ENCODE results near the gene PRICKLE4.
"Not testable (repeated sequence)": the region's sequence is repeated elsewhere in the genome, so short reads cannot be mapped to it uniquely, and the experiment has no call there.

The PRICKLE4 gene

DNA sequence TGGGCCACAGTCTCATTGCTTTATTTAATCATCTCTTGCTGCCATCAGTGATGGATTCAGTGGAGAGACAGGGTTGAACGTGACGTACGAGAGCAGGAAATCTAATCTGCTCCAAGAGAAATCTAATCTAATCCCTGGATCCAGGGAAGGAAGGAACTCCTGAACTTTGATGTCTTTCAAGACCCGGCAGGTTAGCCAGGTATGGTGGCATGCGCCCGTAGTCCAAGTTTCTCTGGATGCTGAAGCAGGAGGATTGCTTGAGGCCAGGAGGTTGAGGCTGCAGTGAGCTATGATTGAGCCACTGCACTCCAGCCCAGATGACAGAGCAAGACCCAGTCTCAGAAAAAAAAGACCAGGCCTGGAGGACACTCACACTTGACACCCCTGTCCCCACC is 21.9 kb upstream of the PRICKLE4 start:
- Mint-ChIP-seq H3K4me3 (no peak overlapping the region), H3K27me3 (no peaks in the 10 kb centered on the region), H3K9me3 (ENCODE audit: low read depth) (no peaks in the 10 kb centered on the region), H3K4me1 (ENCODE audit: low read depth) (peaks cover 1% of the 10 kb centered on the region), H3K27ac (no peak overlapping the region), H3K36me3 (peaks cover 2% of the 10 kb centered on the region)

DNA sequence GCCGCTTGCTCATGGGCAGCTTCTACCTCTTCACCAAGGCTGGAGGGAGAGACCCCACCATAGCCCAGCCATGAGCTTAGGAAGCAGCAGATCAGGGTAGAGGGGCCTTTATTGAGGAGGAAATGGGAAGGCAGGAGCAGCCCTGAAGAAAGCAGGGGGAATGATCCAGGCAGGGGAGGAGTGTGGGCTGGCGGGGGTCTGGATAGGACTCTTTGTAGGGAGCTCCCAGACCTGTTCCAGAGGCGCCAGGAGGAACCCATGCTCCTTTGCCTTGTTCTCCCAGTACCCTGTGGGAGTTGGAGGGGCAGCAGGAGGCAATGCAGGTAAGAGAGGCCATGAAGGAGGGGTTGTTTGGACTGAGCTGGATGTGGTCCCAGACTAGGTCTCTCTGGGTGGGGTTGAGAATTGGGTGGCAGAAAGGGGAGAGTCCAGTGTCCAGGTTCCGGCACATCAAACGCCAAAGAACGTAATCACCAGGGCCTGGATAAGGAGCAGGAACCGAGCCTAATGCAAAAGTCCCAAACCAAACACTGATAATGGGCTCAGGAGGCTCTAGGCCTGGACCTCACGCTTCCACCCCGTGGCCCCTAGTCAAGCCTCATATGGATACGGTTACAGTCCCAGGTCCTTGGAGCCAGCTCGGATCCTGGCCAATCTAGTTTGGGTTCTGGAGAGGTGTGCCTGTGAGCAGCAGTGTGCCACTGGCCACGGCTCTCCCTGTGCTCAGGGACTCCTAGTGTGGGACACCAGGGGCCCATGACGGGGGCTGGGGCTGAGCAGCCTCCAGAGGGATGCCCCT is 21.3 kb upstream of the PRICKLE4 start:
- H3K4me3 Mint-ChIP-seq: no peak overlapping the region

DNA sequence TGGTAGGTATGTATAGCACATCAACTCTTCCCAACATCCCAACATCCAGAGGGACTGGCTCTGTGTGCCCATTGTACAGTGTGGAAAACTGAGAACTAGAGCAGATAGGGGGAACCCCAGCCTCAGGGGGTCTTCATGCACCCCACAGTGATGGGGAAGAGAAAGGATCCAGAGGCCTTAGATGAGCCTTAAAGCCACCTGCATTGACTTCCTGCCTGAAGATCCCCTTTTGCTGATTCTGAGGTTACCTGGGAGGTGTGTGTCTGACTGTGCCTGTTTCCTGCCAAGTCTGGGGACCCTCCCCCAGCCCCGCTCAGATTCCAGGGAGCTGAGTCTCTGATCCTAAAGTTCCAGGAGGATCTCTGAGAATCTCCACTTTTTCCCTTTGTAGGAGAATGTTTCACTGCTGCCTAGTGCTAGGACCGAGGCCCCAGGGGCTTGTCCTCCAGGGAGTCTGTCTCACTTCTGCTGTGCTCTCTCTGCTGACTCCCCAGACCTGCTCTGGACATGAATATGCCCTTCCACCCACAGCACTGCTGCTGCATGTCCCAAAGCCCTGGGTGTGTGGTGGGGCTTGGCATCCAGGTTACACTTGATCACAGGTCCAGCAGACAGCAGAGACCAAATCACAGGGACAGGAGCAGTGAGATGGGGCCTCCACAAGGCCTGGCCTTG is 20.5 kb upstream of the PRICKLE4 start:
- H3K27me3 Mint-ChIP-seq: no peaks in the 10 kb centered on the region
- H3K9me3 Mint-ChIP-seq (ENCODE audit: low read depth): no peaks in the 10 kb centered on the region
- H3K4me1 Mint-ChIP-seq (ENCODE audit: low read depth): peaks cover 1% of the 10 kb centered on the region
- no peak overlapping the region for H3K27ac Mint-ChIP-seq
- no peak overlapping the region for H3K4me3 Mint-ChIP-seq
- peaks cover 2% of the 10 kb centered on the region for H3K36me3 Mint-ChIP-seq

More for the DNA sequence above, 21.3 kb upstream of the PRICKLE4 start:
- H3K4me1 Mint-ChIP-seq (ENCODE audit: low read depth): peaks cover 1% of the 10 kb centered on the region
- peaks cover 2% of the 10 kb centered on the region for H3K36me3 Mint-ChIP-seq
- no peaks in the 10 kb centered on the region for H3K27me3 Mint-ChIP-seq
- no peak overlapping the region for H3K27ac Mint-ChIP-seq
- no peaks in the 10 kb centered on the region for H3K9me3 Mint-ChIP-seq (ENCODE audit: low read depth)

DNA sequence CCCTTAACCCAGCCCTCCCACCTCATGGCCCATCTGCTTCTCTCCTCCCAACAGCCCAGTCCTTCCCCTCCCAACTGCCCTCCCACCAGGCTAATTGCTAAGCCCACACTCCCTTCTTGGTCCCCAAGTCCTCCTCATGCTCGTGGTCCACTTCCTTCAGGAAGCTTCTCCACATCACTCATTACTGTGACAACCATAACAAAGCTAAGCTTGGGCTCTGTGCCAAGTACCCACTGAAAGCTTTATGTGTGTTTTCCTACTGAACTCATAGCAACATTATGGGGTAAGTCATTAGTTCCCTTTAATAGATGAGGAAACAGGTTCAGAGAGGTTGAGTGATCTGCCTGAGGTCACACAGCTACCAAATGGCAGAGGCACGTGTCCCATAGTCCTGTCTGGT is 17.1 kb upstream of the PRICKLE4 start:
- Mint-ChIP-seq H3K27me3 (no peaks in the 10 kb centered on the region), H3K4me3 (no peak overlapping the region), H3K27ac (no peak overlapping the region), H3K9me3 (ENCODE audit: low read depth) (no peaks in the 10 kb centered on the region), H3K36me3 (peaks cover 2% of the 10 kb centered on the region), H3K4me1 (ENCODE audit: low read depth) (no peaks in the 10 kb centered on the region)

DNA sequence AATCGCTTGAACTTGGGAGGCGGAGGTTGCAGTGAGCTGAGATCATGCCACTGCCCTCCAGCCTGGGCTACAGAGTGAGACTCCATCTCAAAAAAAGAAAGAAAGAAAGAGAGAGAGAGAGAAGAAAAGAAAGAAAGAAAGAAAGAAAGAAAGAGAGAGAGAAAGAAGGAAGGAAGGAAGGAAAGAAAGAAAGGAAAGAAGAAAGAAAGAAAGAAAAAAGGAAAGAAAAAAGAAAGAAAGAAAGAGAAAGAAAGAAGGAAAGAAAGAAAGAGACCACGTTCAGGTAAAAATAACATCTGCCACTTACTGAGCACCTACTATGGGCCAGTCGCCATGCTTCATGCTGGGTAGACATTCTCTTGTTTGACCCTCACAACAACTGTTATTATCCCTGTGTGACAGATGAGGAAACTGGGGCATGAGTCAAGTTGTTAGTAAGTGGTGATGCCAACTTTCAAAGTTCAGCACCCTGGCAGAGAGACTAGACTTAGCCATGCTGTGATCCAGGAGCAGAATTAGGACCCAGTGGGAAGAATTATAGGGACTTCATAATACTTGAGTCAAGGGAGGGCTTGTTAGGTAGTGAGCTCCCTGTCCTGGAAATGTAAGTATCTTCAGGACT is 14.4 kb upstream of the PRICKLE4 start:
- H3K27ac Mint-ChIP-seq; H3K4me3 Mint-ChIP-seq; H3K27me3 Mint-ChIP-seq; H3K36me3 Mint-ChIP-seq; H3K9me3 Mint-ChIP-seq (ENCODE audit: low read depth); H3K4me1 Mint-ChIP-seq (ENCODE audit: low read depth): not testable (repeated sequence)

DNA sequence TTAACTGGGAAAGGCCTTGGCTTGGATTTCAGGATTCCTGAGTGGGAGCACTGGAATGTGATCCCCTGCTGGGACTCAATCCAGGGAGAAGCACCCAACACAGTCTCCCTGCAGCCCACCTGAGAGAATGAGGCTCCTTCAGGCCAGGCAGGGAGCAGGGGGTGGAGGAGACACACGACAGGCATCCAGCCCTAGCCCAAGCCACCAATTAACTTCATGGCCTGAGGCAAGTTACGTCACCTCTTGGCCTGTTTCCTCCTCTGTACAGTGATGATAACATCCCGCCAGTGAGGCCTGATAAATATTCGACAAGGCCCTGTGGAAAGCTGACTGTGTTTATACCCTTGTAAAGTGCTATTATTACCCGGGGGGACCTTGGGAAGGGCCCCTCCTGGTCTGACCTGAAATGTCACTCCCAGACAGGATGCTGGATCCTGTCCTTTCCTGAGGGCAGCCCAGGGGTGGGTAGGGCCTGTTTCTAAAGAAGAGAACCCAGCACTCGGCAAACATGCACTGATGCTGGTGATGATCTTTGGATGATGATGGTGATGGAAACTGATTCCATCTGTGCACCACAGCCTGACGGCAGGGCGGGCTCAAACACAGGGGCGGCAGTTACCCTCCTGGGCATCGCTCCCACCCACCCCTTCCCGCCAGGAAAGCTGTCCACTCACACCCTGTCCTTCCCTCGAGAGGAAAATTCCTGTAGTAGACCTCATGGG is 13.3 kb upstream of the PRICKLE4 start:
- peaks cover 4% of the 10 kb centered on the region for H3K36me3 Mint-ChIP-seq
- H3K27me3 Mint-ChIP-seq: no peaks in the 10 kb centered on the region
- no peaks in the 10 kb centered on the region for H3K9me3 Mint-ChIP-seq (ENCODE audit: low read depth)
- no peak overlapping the region for H3K27ac Mint-ChIP-seq
- H3K4me1 Mint-ChIP-seq (ENCODE audit: low read depth): no peaks in the 10 kb centered on the region
- no peak overlapping the region for H3K4me3 Mint-ChIP-seq

DNA sequence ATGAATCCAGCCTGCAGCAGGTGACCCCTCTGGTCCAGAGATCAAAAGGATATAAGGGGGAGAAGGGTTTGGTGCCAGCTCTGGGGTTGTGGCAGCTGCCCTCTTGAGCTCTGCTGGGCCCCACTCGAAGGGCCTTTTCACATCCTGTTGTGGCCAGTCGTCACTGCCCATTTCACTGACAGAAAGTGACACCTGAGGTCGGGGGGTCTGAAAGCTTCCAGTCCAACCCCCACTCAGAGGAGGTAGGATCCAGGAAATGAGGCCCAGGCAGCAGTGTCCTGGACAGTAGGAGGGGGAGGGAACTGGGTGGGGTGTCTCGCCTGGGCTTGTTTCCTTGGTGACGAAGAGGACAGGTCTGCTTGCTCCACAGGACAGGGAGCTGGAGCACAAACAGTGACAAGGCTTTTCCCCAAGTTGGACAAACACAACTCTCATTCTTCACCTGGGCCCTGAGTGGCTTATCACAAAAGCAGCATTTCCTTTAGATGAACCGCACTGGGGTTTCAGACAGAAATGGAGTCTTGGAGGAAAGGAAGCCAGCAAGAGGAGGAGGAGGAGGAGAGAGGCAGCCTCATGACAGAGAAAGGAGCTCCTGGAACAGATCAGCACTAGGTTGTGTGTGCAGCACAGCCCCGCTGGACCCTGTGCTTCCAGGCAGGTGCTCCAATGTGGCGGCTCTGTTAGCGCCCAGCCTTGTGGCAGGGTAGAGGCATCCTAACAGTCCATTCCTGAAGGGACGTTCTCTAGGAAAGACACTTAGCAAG is 11.9 kb upstream of the PRICKLE4 start:
- Mint-ChIP-seq H3K27ac (no peak overlapping the region), H3K36me3 (peaks cover 2% of the 10 kb centered on the region), H3K9me3 (ENCODE audit: low read depth) (no peaks in the 10 kb centered on the region), H3K4me1 (ENCODE audit: low read depth) (no peaks in the 10 kb centered on the region), H3K4me3 (no peak overlapping the region), H3K27me3 (no peaks in the 10 kb centered on the region)

DNA sequence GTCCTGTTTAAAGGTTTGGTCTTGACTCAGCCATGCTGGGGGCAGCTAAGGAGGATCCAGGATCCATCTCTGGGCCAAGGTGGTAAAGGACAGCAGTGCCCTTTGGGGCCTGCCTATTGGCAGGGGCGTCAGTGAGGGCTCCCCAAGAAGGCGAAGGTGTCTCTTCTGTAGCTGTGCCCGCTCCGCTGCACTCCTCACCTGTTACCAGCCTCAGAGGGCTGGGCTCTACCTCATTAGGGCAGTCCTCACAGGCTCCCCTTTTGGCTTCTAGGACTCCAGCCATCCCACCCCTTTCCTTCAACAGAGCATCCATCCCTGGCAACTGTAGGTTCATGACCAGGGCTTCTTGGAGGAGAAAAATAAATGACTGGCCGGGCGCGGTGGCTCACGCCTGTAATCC is 11.2 kb upstream of the PRICKLE4 start:
- no peak overlapping the region for H3K4me3 Mint-ChIP-seq
- H3K27ac Mint-ChIP-seq: no peak overlapping the region
- H3K27me3 Mint-ChIP-seq: no peaks in the 10 kb centered on the region
- H3K36me3 Mint-ChIP-seq: peaks cover 2% of the 10 kb centered on the region
- H3K4me1 Mint-ChIP-seq (ENCODE audit: low read depth): no peaks in the 10 kb centered on the region
- H3K9me3 Mint-ChIP-seq (ENCODE audit: low read depth): no peaks in the 10 kb centered on the region

DNA sequence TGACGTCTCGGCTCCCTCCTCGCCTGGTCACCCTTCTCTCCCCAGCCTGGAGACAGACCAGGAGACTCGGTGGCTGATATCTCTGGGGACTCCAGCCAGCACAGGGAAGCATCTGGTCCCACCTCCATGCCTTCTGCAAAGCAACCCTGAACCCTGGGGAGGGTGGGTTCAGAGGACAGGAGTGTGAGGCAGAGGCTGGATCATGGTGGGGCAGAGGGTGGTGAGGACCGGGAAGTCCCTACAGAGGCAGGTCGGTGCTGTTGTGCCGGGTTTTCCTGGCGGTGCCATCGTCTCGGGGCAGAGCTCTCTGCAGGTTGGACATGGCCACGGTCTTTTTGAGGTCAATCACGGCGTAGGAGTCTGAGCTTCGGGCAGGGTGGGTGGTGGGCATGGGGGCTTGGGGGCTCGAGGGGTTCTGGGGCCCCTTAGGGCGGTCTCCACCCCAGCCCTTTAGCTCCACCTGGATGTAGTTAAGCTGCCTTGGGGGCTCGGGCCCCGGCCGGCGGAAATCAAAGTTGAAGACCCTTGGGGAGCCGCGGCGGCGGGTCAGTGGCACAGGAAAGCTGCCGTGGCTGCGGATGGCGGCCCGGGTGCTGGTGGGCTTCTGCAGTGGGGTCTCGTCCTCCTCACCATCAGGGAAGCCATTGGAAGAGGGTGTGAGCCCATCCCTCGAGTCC is 10.1 kb upstream of the PRICKLE4 start:
- H3K4me3 Mint-ChIP-seq: no peak overlapping the region
- H3K36me3 Mint-ChIP-seq: peaks cover 2% of the 10 kb centered on the region
- no peaks in the 10 kb centered on the region for H3K4me1 Mint-ChIP-seq (ENCODE audit: low read depth)
- no peaks in the 10 kb centered on the region for H3K27me3 Mint-ChIP-seq
- H3K9me3 Mint-ChIP-seq (ENCODE audit: low read depth): no peaks in the 10 kb centered on the region
- H3K27ac Mint-ChIP-seq: no peak overlapping the region

DNA sequence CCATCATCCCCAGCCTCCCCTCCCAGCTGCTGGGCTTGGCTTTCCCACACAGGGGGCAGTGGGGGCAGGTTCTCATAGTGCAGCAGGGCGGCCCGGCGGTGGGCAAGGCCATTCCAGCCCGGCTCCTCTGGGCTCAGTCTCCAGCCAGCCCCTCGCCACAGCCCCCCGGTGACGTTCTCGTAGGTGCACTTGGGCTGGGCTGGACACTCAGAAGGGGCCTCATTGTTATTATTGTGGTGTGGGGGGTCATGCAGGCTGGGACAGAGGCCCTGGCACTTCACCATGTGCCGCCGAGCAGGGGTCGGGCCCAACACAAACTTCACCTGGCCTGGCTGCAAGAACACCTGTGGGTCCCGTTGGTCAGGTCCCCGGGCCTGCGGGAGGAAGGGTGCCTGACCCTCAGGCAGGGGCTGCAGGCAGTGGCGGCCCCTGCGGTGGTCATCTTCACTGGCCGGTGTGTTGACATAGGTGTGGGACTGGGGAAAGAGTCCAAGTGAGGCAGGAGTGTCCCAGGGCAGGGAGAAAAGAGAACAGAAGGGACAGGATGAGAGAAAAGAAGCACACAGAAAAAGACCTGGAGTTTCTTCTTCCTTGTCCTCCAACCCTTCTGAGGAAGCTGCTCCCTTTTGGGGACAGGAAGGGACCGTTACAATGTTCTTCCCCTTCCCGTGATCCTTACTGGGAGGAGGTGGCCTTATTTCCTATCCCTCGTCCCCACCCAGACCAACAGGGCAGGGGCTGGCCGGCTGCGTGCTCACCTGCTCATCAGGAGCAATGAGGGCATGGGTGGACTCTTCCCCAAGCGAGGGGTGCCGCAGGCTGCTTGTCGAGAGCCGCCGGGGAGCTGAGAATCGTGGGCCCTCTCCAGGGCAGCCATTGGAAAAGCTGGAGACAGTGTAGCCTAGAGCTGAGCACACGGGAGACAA is 9.3 kb upstream of the PRICKLE4 start:
- Mint-ChIP-seq H3K4me3 (no peak overlapping the region), H3K4me1 (ENCODE audit: low read depth) (no peaks in the 10 kb centered on the region), H3K27me3 (no peaks in the 10 kb centered on the region), H3K36me3 (peaks cover 2% of the 10 kb centered on the region), H3K9me3 (ENCODE audit: low read depth) (no peaks in the 10 kb centered on the region), H3K27ac (no peak overlapping the region)

DNA sequence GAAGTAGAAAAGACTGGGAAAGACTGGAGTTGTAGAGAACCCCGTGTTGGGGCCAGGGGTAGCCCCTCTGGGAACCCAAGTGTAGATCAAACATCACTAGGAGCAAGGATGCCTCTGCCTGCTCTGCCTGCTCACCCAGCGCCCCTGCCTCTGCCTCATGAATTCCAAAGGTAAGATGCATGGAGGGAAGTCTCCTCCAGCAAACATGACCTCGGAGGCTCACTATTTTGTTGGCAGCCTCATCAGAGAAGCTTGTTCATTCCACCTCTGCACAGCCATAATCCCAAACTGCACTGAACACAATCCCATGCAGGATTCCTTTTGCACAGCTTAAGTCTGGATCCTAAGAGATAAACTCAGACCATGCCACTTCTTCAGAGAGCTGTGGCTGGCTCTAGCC is 5.7 kb upstream of the PRICKLE4 start:
- no peak overlapping the region for H3K27ac Mint-ChIP-seq
- H3K9me3 Mint-ChIP-seq (ENCODE audit: low read depth): no peaks in the 10 kb centered on the region
- H3K4me1 Mint-ChIP-seq (ENCODE audit: low read depth): peaks cover 5% of the 10 kb centered on the region
- peaks cover 2% of the 10 kb centered on the region for H3K36me3 Mint-ChIP-seq
- no peaks in the 10 kb centered on the region for H3K27me3 Mint-ChIP-seq
- no peak overlapping the region for H3K4me3 Mint-ChIP-seq

DNA sequence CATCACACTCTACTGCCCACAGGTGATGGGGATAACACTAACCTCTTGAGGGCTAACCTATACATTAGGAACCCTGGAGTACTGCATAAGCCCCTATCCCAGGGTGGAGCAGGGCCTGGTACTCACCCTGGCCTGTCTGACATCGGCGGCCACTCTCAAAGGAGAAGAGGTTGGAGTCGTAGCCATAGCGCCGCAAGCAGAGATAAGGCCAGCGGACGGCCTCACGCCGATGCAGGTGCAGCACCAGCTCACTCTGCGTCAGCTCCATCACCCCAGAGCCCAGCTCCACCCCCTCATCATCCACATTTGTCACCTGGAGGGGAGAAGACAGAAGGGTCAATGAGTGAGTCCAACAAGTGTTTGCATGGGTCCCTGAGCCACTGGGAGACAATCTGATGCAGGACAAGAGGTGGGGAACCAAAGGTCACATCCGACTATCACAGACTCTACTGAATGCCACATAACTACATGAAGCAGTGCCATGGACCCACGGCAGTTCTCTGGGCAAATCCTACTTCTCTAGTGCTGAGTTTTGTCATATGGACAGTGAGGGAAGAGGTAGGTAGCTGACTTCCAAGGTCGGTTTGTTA is 5.2 kb upstream of the PRICKLE4 start:
- Mint-ChIP-seq H3K27me3 (no peaks in the 10 kb centered on the region), H3K36me3 (peaks cover 2% of the 10 kb centered on the region), H3K4me3 (no peak overlapping the region), H3K9me3 (ENCODE audit: low read depth) (no peaks in the 10 kb centered on the region), H3K27ac (no peak overlapping the region), H3K4me1 (ENCODE audit: low read depth) (peaks cover 8% of the 10 kb centered on the region)

All from activated naive CD8-positive, alpha-beta T cell (primary cell).